Colonic mucosa (tissue), 4 donors: ENCODE results near the gene CCDC88C. TPM values are rescaled to one million over a fixed set of nuclear protein-coding genes. Genes with fewer than 3 reads are reported as not detected.
A peak's percentile ranks its signal among the peaks of the same experiment; 100 is the strongest.

ENCODE experiments used
- DNase-seq: peaks from one replicate; pipeline ENCODE4 v3.0.0-alpha.2; 2020
- H3K27ac ChIP-seq: fragments of 200-600 bp; one replicate; pipeline ENCODE4 v1.8.0; 2021
- H3K27me3 ChIP-seq: fragments of 200-600 bp; one replicate; pipeline ENCODE4 v1.8.0; 2021
- H3K36me3 ChIP-seq: fragments of 200-600 bp; one replicate; pipeline ENCODE4 v1.8.0; 2021
- H3K4me1 ChIP-seq: fragments of 200-600 bp; one replicate; pipeline ENCODE4 v1.8.0; 2021; ENCODE audit warnings: mild to moderate bottlenecking
- H3K4me3 ChIP-seq: fragments of 200-600 bp; one replicate; pipeline ENCODE4 v1.8.0; 2021
- H3K9ac ChIP-seq, 2 donors: one replicate each; pipeline ENCODE4 v1.7.0; 2013; ENCODE audit warnings: control low read depth in 2 of 2, low read depth in 2 of 2, low read length in 2 of 2
- H3K9me3 ChIP-seq: fragments of 200-600 bp; one replicate; pipeline ENCODE4 v1.8.0; 2021
- CTCF ChIP-seq: fragments of 200-600 bp; IDR thresholded peaks from one replicate; pipeline ENCODE4 v1.8.0; 2022; ENCODE audit warnings: antibody characterized with exemption, mild to moderate bottlenecking
- intact Hi-C: fragments of 100-400 bp; cut with DNase I; formaldehyde crosslinking; loops from one replicate; pipeline ENCODE4 v1.14.1; 2022
- total RNA-seq, 2 donors: library from RNA; stranded (reverse); fragmentation: NEBNext Ultra II Directional in 1 of 2; extraction: Animal tissue kit (Norgen Biotek cat#: 25700) in 1 of 2; gene quantifications; one replicate each; pipeline ENCODE4 v1.2.1, GENCODE V29; 2021
- donor health status: healthy.
- donor health status: DM: no; HTN: no; CAD: no.
- donor health status: DM: no; HTN: no; CAD: no.

CCDC88C gene
- total RNA-seq, 2 donors from 2014 or later = 45.6 to 48.0 TPM

- Histone ChIP-seq H3K4me1 (no peaks in the 10 kb centered on the region), H3K27ac (no peak overlapping the region), H3K9ac (no peak overlapping the region), H3K4me3 (no peak overlapping the region), H3K36me3 (no peaks in the 10 kb centered on the region), H3K9me3 (no peaks in the 10 kb centered on the region), H3K27me3 (no peaks in the 10 kb centered on the region)
- intact Hi-C loops = no loop called here
- no peak for DNase-seq
- no peak for TF ChIP-seq CTCF
These were observed 161.0 kb downstream of the CCDC88C start for GRCh38 chr14:91256661-91257060.

- Histone ChIP-seq H3K27ac (no peak overlapping the region), H3K9ac (no peak overlapping the region), H3K36me3 (no peaks in the 10 kb centered on the region), H3K4me1 (no peaks in the 10 kb centered on the region), H3K4me3 (no peak overlapping the region), H3K27me3 (no peaks in the 10 kb centered on the region), H3K9me3 (no peaks in the 10 kb centered on the region)
- intact Hi-C loops = no loop called here
- no peak for DNase-seq
- no peak for TF ChIP-seq CTCF
These were observed 162.5 kb downstream of the CCDC88C start for GRCh38 chr14:91255026-91255695.

- no peak for TF ChIP-seq CTCF
- Histone ChIP-seq H3K4me1 (no peaks in the 10 kb centered on the region), H3K36me3 (no peaks in the 10 kb centered on the region), H3K27ac (no peak overlapping the region), H3K9me3 (no peaks in the 10 kb centered on the region), H3K4me3 (no peak overlapping the region), H3K27me3 (no peaks in the 10 kb centered on the region), H3K9ac (no peak overlapping the region)
- intact Hi-C loops = no loop called here
- DNase-seq = no peak
These were observed 163.2 kb downstream of the CCDC88C start for GRCh38 chr14:91254461-91254860.

- TF ChIP-seq CTCF = no peak
- Histone ChIP-seq H3K9ac (peak overlapping the region in 1 of 2 donors; percentile 73), H3K4me3 (peak overlapping the region; percentile 53), H3K27ac (no peak overlapping the region), H3K4me1 (no peaks in the 10 kb centered on the region), H3K27me3 (no peaks in the 10 kb centered on the region), H3K36me3 (no peaks in the 10 kb centered on the region), H3K9me3 (no peaks in the 10 kb centered on the region)
- DNase-seq = no peak
- intact Hi-C loops = no loop called here
These were observed 163.8 kb downstream of the CCDC88C start for GRCh38 chr14:91253795-91254323.

DNA sequence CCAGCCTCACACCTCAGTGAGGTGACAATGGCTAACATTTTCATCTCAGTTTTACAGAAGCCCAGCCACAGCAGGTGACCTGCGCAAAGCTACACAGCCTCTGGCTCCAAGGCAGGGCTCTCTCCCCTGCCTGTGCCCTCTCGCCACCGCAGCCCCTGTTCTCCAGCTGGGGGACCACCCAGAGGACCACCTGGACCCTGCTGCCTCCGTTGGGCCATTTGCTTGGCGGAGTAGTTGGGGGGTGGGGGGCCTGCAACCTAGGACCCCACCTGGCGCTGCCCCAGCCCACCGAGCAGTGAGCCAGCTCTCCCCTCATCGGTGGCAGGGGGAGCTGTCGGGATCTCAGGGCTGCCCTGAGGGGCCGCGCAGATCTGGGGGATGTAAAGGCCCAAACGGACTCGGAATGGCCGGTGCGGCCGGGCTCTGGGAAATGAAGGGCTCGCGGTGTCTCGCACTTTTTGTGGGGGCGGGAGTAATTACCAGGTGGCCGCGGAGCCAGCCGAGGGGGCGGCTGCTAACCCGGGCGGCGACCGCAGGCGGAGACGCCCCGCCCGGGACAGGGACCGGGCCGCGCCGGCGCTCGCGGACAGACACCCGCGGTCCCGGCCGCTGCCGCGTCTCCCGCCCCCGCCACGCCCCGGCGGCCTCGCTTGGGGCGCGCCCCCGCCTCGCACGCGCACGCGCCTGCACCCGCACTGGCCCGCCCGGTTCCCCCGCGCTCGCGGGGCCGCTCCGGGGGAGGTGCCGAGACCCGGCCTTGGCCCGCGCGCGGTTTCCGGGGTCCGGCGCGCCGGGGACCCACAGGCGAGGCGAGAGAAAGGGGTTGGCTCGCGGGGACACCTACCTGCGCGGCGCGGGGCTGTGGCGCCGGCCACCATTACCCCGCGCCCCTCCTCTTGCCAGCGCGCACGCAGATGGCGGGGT lies 164.5 kb downstream of the CCDC88C start:
- H3K4me1 ChIP-seq = no peaks in the 10 kb centered on the region
- intact Hi-C loops = no loop called here
- H3K27ac ChIP-seq = no peak overlapping the region
- H3K9ac ChIP-seq = peak overlapping the region; percentile 49 to 73
- H3K9me3 ChIP-seq = no peaks in the 10 kb centered on the region
- no peak for TF ChIP-seq CTCF
- H3K27me3 ChIP-seq = no peaks in the 10 kb centered on the region
- no peaks in the 10 kb centered on the region for H3K36me3 ChIP-seq
- H3K4me3 ChIP-seq = peak overlapping the region; percentile 53
- DNase-seq = peak; percentile 56
